Neural cell (in vitro differentiated cells): ENCODE measurements around the gene NRN1L. TPM values are rescaled to one million over a fixed set of nuclear protein-coding genes. Genes with fewer than 3 reads are reported as not detected.

ENCODE experiments used
- H2AFZ ChIP-seq: fragments of 200-600, 300-800 bp; sonication (generic), shearing (Covaris generic); 2 replicates; pipeline ENCODE4 v1.6.0; 2014; ENCODE audit warnings: low read depth, mild to moderate bottlenecking, antibody characterized with exemption, low read length, moderate library complexity
- H3F3A ChIP-seq: fragments of 200-600 bp; shearing (Covaris generic); 2 replicates; pipeline ENCODE4 v1.6.1; 2016; ENCODE audit warnings: mild to moderate bottlenecking, moderate library complexity, mixed read lengths, antibody characterized with exemption, low read length; ENCODE audit not compliant: insufficient read depth, poor library complexity, severe bottlenecking
- H3K27ac ChIP-seq: fragments of 200-600, 300-800 bp; sonication (generic), shearing (Covaris generic); 2 replicates; pipeline ENCODE4 v1.5.1; 2014; ENCODE audit warnings: mild to moderate bottlenecking, low read length, moderate library complexity
- H3K27me3 ChIP-seq: fragments of 300-800, 200-600 bp; sonication (generic), shearing (Covaris generic); 2 replicates; pipeline ENCODE4 v1.6.0; 2014; ENCODE audit warnings: mild to moderate bottlenecking, low read depth, low read length, moderate library complexity; ENCODE audit not compliant: insufficient read depth
- H3K36me3 ChIP-seq: fragments of 300-800, 200-600 bp; sonication (generic), shearing (Covaris generic); 2 replicates; pipeline ENCODE4 v1.5.1; 2014; ENCODE audit warnings: mild to moderate bottlenecking, antibody characterized with exemption, low read length, moderate library complexity; ENCODE audit not compliant: insufficient read depth
- H3K4me2 ChIP-seq: fragments of 300-800, 200-600 bp; sonication (generic), shearing (Covaris generic); 2 replicates; pipeline ENCODE4 v1.6.0; 2014; ENCODE audit warnings: mild to moderate bottlenecking, low read length
- H3K4me3 ChIP-seq: fragments of 300-800, 200-600 bp; sonication (generic), shearing (Covaris generic); 2 replicates; pipeline ENCODE4 v1.5.1; 2014; ENCODE audit warnings: mild to moderate bottlenecking, low read length, moderate library complexity
- H3K79me2 ChIP-seq: fragments of 200-600 bp; shearing (Covaris generic); replicated peaks from 2 replicates; pipeline ENCODE4 v1.6.0; 2014; ENCODE audit warnings: mild to moderate bottlenecking, low read length, moderate library complexity; ENCODE audit not compliant: insufficient read depth
- H3K9ac ChIP-seq: fragments of 300-800, 200-600 bp; sonication (generic), shearing (Covaris generic); 2 replicates; pipeline ENCODE4 v1.6.1; 2016; ENCODE audit warnings: mild to moderate bottlenecking, low read length, mixed read lengths
- H3K9me2 ChIP-seq: fragments of 200-600 bp; shearing (Covaris generic); 2 replicates; pipeline ENCODE4 v1.6.1; 2016; ENCODE audit warnings: mild to moderate bottlenecking, low read length, mixed read lengths; ENCODE audit not compliant: insufficient read depth
- H3K9me3 ChIP-seq: fragments of 200-600, 300-800 bp; sonication (generic), shearing (Covaris generic); 2 replicates; pipeline ENCODE4 v1.6.1; 2016; ENCODE audit warnings: mild to moderate bottlenecking, mixed run types, low read length, moderate library complexity, mixed read lengths
- H4K20me1 ChIP-seq: fragments of 200-600 bp; shearing (Covaris generic); 2 replicates; pipeline ENCODE4 v1.6.1; 2016; ENCODE audit warnings: mild to moderate bottlenecking, mixed run types; ENCODE audit not compliant: insufficient read depth
- EP300 ChIP-seq: fragments of 450-650 bp; conservative IDR thresholded peaks from 2 replicates; pipeline ENCODE4 v1.6.1; 2014; ENCODE audit warnings: antibody characterized with exemption, mild to moderate bottlenecking, moderate library complexity; ENCODE audit not compliant: poor library complexity, severe bottlenecking
- EZH2 ChIP-seq: fragments of 200-600, 300-800 bp; shearing (Covaris generic), sonication (generic); IDR thresholded peaks from 2 replicates; pipeline ENCODE4 v1.6.1; 2014; ENCODE audit warnings: antibody characterized with exemption, low read length, borderline replicate concordance, mild to moderate bottlenecking; ENCODE audit not compliant: insufficient read depth, poor library complexity, severe bottlenecking
- MXI1 ChIP-seq: fragments of 450-650 bp; conservative IDR thresholded peaks from 2 replicates; pipeline ENCODE4 v1.6.1; 2014; ENCODE audit warnings: antibody characterized with exemption, mild to moderate bottlenecking; ENCODE audit not compliant: poor library complexity, severe bottlenecking
- POLR2AphosphoS5 ChIP-seq: IDR thresholded peaks from 2 replicates; pipeline ENCODE4 v1.6.1; 2012
- RAD21 ChIP-seq: fragments of 450-650 bp; conservative IDR thresholded peaks from 2 replicates; pipeline ENCODE4 v1.6.1; 2014; ENCODE audit warnings: antibody characterized with exemption, mild to moderate bottlenecking, moderate library complexity
- polyA plus RNA-seq: library from polyadenylated mRNA; depleted of rRNA; stranded (reverse); fragments of >200 nt; gene quantifications from 2 replicates; pipeline ENCODE4 v1.2.3, GENCODE V29; 2014
- TF ChIP-seq, protein P1 (sequence below): IDR thresholded peaks from 2 replicates; pipeline ENCODE4 v1.6.1; 2012; ENCODE audit warnings: borderline replicate concordance
- TF ChIP-seq, protein P2 (sequence below): fragments of 450-650 bp; IDR thresholded peaks from 2 replicates; pipeline ENCODE4 v1.5.1; 2014; ENCODE audit warnings: antibody characterized with exemption, mild to moderate bottlenecking, moderate library complexity; ENCODE audit not compliant: poor library complexity, severe bottlenecking

NRN1L gene
- polyA plus RNA-seq, 1 donor from 2014 or later, result not detected

DNA sequence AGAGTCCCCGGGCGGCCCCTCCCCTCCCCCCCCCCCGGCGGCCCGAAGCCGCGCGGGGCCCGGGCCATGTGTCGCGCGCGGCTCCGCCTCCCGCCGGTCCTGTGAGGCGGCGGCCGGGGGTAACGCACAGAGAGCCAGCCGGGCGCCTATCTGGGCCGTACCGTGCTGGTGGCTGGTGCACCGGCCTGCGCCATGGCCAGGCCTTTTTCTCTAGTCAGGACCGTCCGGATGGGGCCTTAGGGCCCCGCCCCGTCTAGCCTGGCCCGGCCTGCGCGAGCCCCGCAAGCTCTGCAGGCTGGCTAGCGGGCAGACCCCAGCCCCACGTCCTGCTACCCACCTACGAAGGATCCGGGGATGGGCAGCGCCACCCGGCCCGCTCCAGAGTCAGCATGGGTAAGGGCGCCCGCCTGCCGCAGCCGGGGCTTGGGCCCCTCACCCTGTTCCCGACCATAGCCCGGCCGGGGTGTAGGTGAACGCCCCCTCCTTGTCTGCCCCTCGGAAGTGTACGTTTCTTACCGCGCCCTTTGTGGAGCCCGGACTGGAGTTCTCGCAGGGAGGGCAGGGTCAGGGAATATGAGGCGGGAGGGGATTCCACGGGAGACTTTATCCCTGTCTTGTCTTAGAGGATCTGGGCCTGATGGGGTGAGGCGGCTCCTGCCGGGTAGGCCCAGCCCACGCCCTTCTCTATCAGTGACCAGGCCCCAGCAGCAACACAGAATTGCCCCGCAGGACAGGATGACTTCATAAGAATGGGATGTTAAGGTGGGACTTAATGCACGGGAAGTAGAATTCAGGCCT lies 37.4 kb upstream of the NRN1L start, which contains the start of gene CENPT:
Gene CENPT, minus strand, starts transcription at position 630 of the 798 bp plus-strand sequence. CDS start 13,834 bp downstream, outside the sequence.
- Histone ChIP-seq H3K4me3 (peak within 1 kb of the TSS; percentile 97), H3K9me3 (no peaks in the 10 kb centered on the region), H3F3A (no peaks in the 10 kb centered on the region), H3K27ac (peak within 1 kb of the TSS; percentile 92), H3K27me3 (no peaks in the 10 kb centered on the region), H3K9ac (peak within 1 kb of the TSS; percentile 90), H2AFZ (peak within 1 kb of the TSS; percentile 87), H4K20me1 (no peaks in the 10 kb centered on the region), H3K4me2 (peak within 1 kb of the TSS; percentile 99), H3K9me2 (no peaks in the 10 kb centered on the region), H3K79me2 (peaks cover 60% of the 10 kb centered on the region), H3K36me3 (no peaks in the 10 kb centered on the region)
- no peak for TF ChIP-seq EZH2
- TF ChIP-seq, protein P1, sequence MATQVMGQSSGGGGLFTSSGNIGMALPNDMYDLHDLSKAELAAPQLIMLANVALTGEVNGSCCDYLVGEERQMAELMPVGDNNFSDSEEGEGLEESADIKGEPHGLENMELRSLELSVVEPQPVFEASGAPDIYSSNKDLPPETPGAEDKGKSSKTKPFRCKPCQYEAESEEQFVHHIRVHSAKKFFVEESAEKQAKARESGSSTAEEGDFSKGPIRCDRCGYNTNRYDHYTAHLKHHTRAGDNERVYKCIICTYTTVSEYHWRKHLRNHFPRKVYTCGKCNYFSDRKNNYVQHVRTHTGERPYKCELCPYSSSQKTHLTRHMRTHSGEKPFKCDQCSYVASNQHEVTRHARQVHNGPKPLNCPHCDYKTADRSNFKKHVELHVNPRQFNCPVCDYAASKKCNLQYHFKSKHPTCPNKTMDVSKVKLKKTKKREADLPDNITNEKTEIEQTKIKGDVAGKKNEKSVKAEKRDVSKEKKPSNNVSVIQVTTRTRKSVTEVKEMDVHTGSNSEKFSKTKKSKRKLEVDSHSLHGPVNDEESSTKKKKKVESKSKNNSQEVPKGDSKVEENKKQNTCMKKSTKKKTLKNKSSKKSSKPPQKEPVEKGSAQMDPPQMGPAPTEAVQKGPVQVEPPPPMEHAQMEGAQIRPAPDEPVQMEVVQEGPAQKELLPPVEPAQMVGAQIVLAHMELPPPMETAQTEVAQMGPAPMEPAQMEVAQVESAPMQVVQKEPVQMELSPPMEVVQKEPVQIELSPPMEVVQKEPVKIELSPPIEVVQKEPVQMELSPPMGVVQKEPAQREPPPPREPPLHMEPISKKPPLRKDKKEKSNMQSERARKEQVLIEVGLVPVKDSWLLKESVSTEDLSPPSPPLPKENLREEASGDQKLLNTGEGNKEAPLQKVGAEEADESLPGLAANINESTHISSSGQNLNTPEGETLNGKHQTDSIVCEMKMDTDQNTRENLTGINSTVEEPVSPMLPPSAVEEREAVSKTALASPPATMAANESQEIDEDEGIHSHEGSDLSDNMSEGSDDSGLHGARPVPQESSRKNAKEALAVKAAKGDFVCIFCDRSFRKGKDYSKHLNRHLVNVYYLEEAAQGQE, result no peak
- TF ChIP-seq POLR2AphosphoS5, result no peak
- TF ChIP-seq MXI1, result peak; percentile 88
- TF ChIP-seq, protein P2, sequence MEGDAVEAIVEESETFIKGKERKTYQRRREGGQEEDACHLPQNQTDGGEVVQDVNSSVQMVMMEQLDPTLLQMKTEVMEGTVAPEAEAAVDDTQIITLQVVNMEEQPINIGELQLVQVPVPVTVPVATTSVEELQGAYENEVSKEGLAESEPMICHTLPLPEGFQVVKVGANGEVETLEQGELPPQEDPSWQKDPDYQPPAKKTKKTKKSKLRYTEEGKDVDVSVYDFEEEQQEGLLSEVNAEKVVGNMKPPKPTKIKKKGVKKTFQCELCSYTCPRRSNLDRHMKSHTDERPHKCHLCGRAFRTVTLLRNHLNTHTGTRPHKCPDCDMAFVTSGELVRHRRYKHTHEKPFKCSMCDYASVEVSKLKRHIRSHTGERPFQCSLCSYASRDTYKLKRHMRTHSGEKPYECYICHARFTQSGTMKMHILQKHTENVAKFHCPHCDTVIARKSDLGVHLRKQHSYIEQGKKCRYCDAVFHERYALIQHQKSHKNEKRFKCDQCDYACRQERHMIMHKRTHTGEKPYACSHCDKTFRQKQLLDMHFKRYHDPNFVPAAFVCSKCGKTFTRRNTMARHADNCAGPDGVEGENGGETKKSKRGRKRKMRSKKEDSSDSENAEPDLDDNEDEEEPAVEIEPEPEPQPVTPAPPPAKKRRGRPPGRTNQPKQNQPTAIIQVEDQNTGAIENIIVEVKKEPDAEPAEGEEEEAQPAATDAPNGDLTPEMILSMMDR, result no peak
- no peak for TF ChIP-seq EP300
- TF ChIP-seq RAD21, result no peak

DNA sequence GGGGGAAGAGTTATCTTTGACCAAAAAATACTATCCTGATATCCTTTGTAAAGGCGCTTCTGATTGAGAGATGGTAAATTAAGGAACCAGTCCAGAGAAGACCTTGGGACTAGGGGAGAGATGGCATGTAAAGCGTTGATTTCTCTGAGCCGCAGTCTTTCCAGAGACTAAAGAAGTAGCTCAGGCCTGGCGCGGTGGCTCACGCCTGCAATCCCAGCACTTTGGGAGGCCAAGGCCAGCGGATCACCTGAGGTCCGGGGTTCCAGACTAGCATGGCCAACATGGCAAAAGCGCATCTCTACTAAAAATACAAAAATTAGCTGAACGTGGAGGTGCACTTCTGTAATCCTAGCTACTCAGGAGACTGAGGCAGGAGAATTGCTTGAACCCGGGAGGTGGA lies 36.6 kb upstream of the NRN1L start:
- Histone ChIP-seq H4K20me1 (no peaks in the 10 kb centered on the region), H3F3A (no peaks in the 10 kb centered on the region), H3K36me3 (no peaks in the 10 kb centered on the region), H3K4me2 (peak overlapping the region; percentile 92), H3K9ac (peak overlapping the region; percentile 90), H3K27me3 (no peaks in the 10 kb centered on the region), H3K4me3 (peak overlapping the region; percentile 97), H3K79me2 (peaks cover 67% of the 10 kb centered on the region), H3K27ac (peak overlapping the region; percentile 92), H2AFZ (no peak overlapping the region), H3K9me2 (no peaks in the 10 kb centered on the region), H3K9me3 (no peaks in the 10 kb centered on the region)
- TF ChIP-seq EZH2, result no peak
- TF ChIP-seq EP300, result no peak
- TF ChIP-seq, protein P2, result no peak
- TF ChIP-seq POLR2AphosphoS5, result no peak
- TF ChIP-seq, protein P1, result no peak
